SHP77 treated with DMSO at 0.1 percent for 48 hours (cell line): Measurements from ENCODE around the gene B4GALT3.
"Not testable (repeated sequence)": the region's sequence is repeated elsewhere in the genome, so short reads cannot be mapped to it uniquely, and the experiment has no call there.

Source experiments
- DNase-seq: peaks from one replicate; lab custom pipeline; 2025; lab: John Stamatoyannopoulos, UW

B4GALT3 gene

GRCh38 chr1:161177112-161177935 lies at the start of gene B4GALT3:
B4GALT3 (minus strand) TSS chr1:161177507; CDS start chr1:161176060, 1,447 bp downstream.
- peak; percentile 94 for DNase-seq

GRCh38 chr1:161226759-161227158 lies 49.5 kb upstream of the B4GALT3 start:
- peak; percentile 16 for DNase-seq

GRCh38 chr1:161226320-161226711 lies 49.0 kb upstream of the B4GALT3 start:
- no peak for DNase-seq

- peak; percentile 95 for DNase-seq
Measured at GRCh38 chr1:161225534-161226319, 48.4 kb upstream of the B4GALT3 start, which contains the start of gene TOMM40L. TOMM40L (plus strand) TSS chr1:161226060; CDS start chr1:161226490, 430 bp downstream.

GRCh38 chr1:161225178-161225533 lies 47.8 kb upstream of the B4GALT3 start:
- DNase-seq, result no peak

- not testable (repeated sequence) for DNase-seq
Measured at GRCh38 chr1:161224695-161225087, 47.4 kb upstream of the B4GALT3 start.

GRCh38 chr1:161223805-161224694 lies 46.7 kb upstream of the B4GALT3 start:
- DNase-seq, result no peak

- DNase-seq, result no peak
Measured at GRCh38 chr1:161222175-161223019, 45.1 kb upstream of the B4GALT3 start.

- no peak for DNase-seq
Measured at GRCh38 chr1:161220002-161220401, 42.7 kb upstream of the B4GALT3 start.

- no peak for DNase-seq
Measured at GRCh38 chr1:161219078-161219892, 42.0 kb upstream of the B4GALT3 start.

- no peak for DNase-seq
Measured at GRCh38 chr1:161218301-161219077, 41.2 kb upstream of the B4GALT3 start.

- no peak for DNase-seq
Measured at GRCh38 chr1:161217831-161218230, 40.5 kb upstream of the B4GALT3 start.

GRCh38 chr1:161216945-161217712 lies 39.8 kb upstream of the B4GALT3 start:
- no peak for DNase-seq

GRCh38 chr1:161215076-161215475 lies 37.8 kb upstream of the B4GALT3 start, which contains the start of gene FCER1G:
FCER1G (plus strand) TSS chr1:161215295; CDS start chr1:161215322, 27 bp downstream.
- DNase-seq, result no peak

GRCh38 chr1:161214369-161214768 lies 37.1 kb upstream of the B4GALT3 start:
- no peak for DNase-seq

- DNase-seq, result peak; percentile 72
Measured at GRCh38 chr1:161209790-161210409, 32.6 kb upstream of the B4GALT3 start.

GRCh38 chr1:161207173-161207572 lies 29.9 kb upstream of the B4GALT3 start:
- no peak for DNase-seq
